ENCODE results near the gene OR5I1.

DNA sequence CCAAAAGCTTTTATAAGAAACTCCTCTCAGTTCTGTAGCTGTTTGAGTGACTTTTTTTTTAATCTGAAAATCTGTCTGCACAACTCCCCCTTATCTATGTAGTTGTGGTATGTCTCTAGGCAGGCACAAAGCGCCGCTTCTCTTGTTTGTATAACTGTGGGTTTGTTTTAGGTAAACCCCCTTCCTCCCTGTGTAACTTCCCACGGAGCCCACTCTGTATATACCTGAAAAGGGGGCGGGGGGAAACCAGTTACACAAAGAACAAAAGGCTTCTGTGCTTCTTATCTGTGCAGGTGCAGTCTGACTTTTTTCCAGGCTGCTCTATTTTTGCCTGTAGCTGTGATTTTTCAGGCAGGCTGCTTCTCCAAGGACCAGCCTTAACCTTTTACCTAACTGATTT, 20.3 kb upstream of the OR5I1 start:
- TF ChIP-seq POLR2AphosphoS5 (IDR thresholded peaks at IDR 0.05; ENCODE audit: borderline replicate concordance, low read depth, low read length) (no peak), EZH2 (IDR thresholded peaks at IDR 0.05) (no peak), FOXP2 (optimal IDR thresholded peaks at IDR 0.05; ENCODE audit: control extremely low read depth, extremely low read length, insufficient read depth) (no peak)
